Ecto neural progenitor cell (in vitro differentiated cells): ENCODE results near the gene TSPO.
"Not testable (repeated sequence)": the region's sequence is repeated elsewhere in the genome, so short reads cannot be mapped to it uniquely, and the experiment has no call there.

ENCODE experiments used
- DNase-seq: peaks from one replicate; pipeline ENCODE4 v3.0.0-alpha.2; 2018; ENCODE audit warnings: low spot score

The TSPO gene

GRCh38 chr22:43131773-43132501 is 19.4 kb upstream of the TSPO start:
- no peak for DNase-seq

GRCh38 chr22:43133401-43133800 is 18.0 kb upstream of the TSPO start:
- DNase-seq = no peak

GRCh38 chr22:43134553-43134952 is 16.8 kb upstream of the TSPO start:
- no peak for DNase-seq

DNA sequence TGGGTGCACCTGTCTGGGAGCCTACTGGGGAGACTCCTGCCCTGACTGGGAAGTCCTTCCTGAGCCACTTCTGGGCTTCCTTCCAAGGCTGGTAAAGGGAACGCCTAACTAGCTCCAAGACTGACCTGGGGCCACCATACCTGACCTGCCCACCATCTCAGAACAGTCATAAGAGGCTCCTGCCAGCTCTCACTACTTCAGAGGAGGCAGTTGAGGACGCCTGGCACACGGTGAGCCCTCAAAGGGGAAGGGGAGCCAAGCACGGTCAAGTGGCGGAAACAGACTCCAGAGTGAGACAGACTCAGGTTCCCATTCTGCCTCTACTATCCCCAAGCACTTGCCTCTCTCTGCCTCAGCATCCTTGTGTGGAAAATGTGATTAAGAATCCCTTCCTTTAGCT is 15.8 kb upstream of the TSPO start:
- no peak for DNase-seq

- DNase-seq = no peak
These were observed 15.1 kb upstream of the TSPO start for GRCh38 chr22:43136255-43136654.

- no peak for DNase-seq
These were observed 14.6 kb upstream of the TSPO start for GRCh38 chr22:43136801-43137200.

GRCh38 chr22:43142880-43143562 is 8.3 kb upstream of the TSPO start, which contains the start of gene MCAT:
TSS of gene MCAT (minus strand) at chr22:43143398. CDS start at chr22:43143348, 50 bp downstream.
- peak; percentile 91 for DNase-seq

GRCh38 chr22:43144949-43145348 is 6.4 kb upstream of the TSPO start:
- no peak for DNase-seq

GRCh38 chr22:43145371-43145770 is 6.0 kb upstream of the TSPO start:
- not testable (repeated sequence) for DNase-seq

- not testable (repeated sequence) for DNase-seq
These were observed 5.0 kb upstream of the TSPO start for GRCh38 chr22:43146332-43146731.

DNA sequence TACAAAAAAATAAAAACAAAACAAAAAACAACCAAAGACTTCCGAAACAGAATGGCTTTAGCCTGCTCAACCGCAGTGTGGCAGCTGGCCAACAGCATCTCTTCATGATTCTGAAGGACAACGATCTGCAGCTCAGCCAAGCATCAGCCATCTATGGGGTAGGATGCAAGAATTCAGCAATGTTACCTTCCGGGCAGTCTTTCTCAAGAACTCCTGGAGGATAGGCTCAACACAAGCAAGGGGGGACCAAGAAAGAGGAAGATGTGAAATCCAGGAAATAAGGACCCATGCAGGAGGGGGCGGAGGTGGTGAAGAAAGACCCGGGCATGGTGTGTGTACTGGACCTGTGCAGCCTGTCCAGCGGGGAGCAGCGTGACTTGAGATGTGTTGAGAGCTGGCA is 3.5 kb upstream of the TSPO start:
- DNase-seq = no peak

GRCh38 chr22:43148581-43148980 is 2.8 kb upstream of the TSPO start:
- DNase-seq = no peak

DNA sequence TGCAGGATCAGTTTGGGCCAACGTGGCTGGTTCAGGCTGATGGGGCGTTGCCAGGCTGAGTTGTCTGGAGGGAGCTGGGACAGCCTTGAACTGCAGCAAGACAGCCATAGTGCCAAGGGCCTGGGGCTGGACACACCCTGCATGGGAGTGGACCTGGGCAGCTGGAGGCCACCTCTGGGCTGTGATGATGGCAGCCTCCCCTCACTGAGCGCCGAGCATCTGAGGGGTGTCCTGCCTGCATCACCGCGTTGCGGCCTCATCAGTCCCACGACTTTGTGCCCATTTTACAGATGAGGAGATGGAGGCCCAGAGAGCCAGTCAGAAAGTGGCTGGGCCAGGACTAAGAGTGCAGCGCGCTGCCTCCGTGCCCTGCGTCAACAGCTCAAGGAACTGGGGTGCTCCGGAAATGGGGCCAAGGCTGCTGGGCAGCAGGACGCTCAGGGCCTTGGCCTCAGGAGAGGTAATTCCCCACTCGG is 590 bp upstream of the TSPO start:
- no peak for DNase-seq

GRCh38 chr22:43152003-43152356 is 621 bp downstream of the TSPO start:
- DNase-seq = no peak

GRCh38 chr22:43152357-43153071 is 1.2 kb downstream of the TSPO start:
- DNase-seq = peak; percentile 57

GRCh38 chr22:43153899-43154298 is 2.5 kb downstream of the TSPO start:
- no peak for DNase-seq

GRCh38 chr22:43154887-43155536 is 3.7 kb downstream of the TSPO start:
- DNase-seq = no peak

- no peak for DNase-seq
These were observed 4.4 kb downstream of the TSPO start for GRCh38 chr22:43155789-43156188.

GRCh38 chr22:43156413-43156812 is 5.1 kb downstream of the TSPO start:
- DNase-seq = no peak

DNA sequence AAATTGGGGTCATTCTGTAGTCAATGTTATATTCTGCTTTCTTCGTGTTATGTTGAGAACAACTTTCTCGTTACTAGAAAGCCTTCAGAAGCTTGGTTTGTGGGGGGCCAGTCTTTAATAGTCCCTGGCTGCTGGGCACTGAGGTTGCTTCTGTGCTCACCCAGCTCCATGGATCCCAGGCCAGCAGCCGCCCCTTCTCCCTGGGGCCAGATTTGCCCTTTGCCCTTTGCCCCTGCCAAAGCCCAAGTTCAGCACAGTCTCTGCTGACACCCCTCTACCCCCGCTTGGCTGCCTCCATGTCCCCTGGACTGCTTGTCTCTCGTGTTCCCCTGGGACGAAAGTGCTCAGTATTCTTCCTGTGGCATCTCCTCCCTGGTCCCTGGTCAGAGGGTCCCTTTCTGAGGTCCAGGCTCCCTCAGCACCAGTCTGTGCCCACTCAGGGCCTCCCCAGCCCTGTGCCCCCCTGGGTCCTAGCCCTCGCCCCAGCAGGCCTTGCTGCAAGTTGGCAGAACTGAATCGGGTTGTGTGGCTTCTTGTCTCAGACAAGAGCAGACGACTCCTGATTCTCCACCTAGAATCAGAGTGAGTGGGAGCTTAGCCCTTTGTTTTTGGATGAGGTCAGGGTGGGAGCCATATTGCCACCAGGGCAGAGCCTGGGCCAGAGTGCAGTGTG is 6.7 kb downstream of the TSPO start:
- DNase-seq = no peak

- no peak for DNase-seq
These were observed 7.6 kb downstream of the TSPO start for GRCh38 chr22:43158778-43159483.
